Trophoblast cell (in vitro differentiated cells and primary cell): ENCODE measurements around the gene HTRA2.

Experiments used
- DNase-seq, 2 donors: peaks; one replicate each; pipeline ENCODE4 v3.0.0-alpha.2; 2016
- H2AFZ ChIP-seq: 2 replicates; pipeline ENCODE4 v1.6.1; 2013; ENCODE audit warnings: low read length, moderate library complexity, mild to moderate bottlenecking; ENCODE audit not compliant: insufficient read depth, poor library complexity
- H2AK5ac ChIP-seq: 2 replicates; pipeline ENCODE4 v1.6.1; 2013; ENCODE audit warnings: mild to moderate bottlenecking, low read length
- H2BK120ac ChIP-seq: 2 replicates; pipeline ENCODE4 v1.6.1; 2013; ENCODE audit warnings: low read length, mild to moderate bottlenecking, moderate library complexity; ENCODE audit not compliant: insufficient read depth, poor library complexity
- H2BK12ac ChIP-seq: 2 replicates; pipeline ENCODE4 v1.6.1; 2013; ENCODE audit warnings: mild to moderate bottlenecking, low read length, moderate library complexity
- H2BK5ac ChIP-seq: 2 replicates; pipeline ENCODE4 v1.6.1; 2013; ENCODE audit warnings: low read length, low read depth, moderate library complexity, mild to moderate bottlenecking; ENCODE audit not compliant: poor library complexity
- H3K14ac ChIP-seq: 2 replicates; pipeline ENCODE4 v1.6.1; 2013; ENCODE audit warnings: mild to moderate bottlenecking, low read length
- H3K18ac ChIP-seq: 2 replicates; pipeline ENCODE4 v1.6.1; 2013; ENCODE audit warnings: mild to moderate bottlenecking, low read length
- H3K23ac ChIP-seq: 2 replicates; pipeline ENCODE4 v1.6.1; 2013; ENCODE audit warnings: low read length
- H3K27ac ChIP-seq: 2 replicates; pipeline ENCODE4 v1.5.1; 2013; ENCODE audit warnings: low read depth, mild to moderate bottlenecking, inconsistent platforms, low read length, moderate library complexity
- H3K27me3 ChIP-seq: 2 replicates; pipeline ENCODE4 v1.6.1; 2013; ENCODE audit warnings: inconsistent platforms, mild to moderate bottlenecking, low read length, moderate library complexity; ENCODE audit not compliant: insufficient read depth
- H3K36me3 ChIP-seq, 2 experiments: 1 replicate in 1 of 2; 2 replicates in 1 of 2; pipeline ENCODE4 v1.6.1; 2013; ENCODE audit warnings: low read length in 2 of 2, mild to moderate bottlenecking in 2 of 2, moderate library complexity in 1 of 2; ENCODE audit not compliant: insufficient read depth in 2 of 2, control insufficient read depth in 1 of 2
- H3K4ac ChIP-seq: 2 replicates; pipeline ENCODE4 v1.6.1; 2013; ENCODE audit warnings: low read depth, mild to moderate bottlenecking, low read length, moderate library complexity
- H3K4me1 ChIP-seq, 2 experiments: 1 replicate in 1 of 2; 2 replicates in 1 of 2; pipeline ENCODE4 v1.6.1; 2013; ENCODE audit warnings: low read length in 2 of 2, mild to moderate bottlenecking in 2 of 2, moderate library complexity in 1 of 2; ENCODE audit not compliant: insufficient read depth in 2 of 2, control insufficient read depth in 1 of 2
- H3K4me2 ChIP-seq: 2 replicates; pipeline ENCODE4 v1.6.1; 2013; ENCODE audit warnings: inconsistent platforms, mild to moderate bottlenecking, low read length, moderate library complexity
- H3K4me3 ChIP-seq: 2 replicates; pipeline ENCODE4 v1.5.1; 2013; ENCODE audit warnings: mild to moderate bottlenecking, low read depth, low read length, inconsistent platforms
- H3K79me1 ChIP-seq: one replicate; pipeline ENCODE4 v1.6.1; 2013; ENCODE audit warnings: low read length
- H3K79me2 ChIP-seq: 2 replicates; pipeline ENCODE4 v1.6.1; 2013; ENCODE audit warnings: low read length, mild to moderate bottlenecking; ENCODE audit not compliant: control insufficient read depth, insufficient read depth, poor library complexity
- H3K9ac ChIP-seq: 2 replicates; pipeline ENCODE4 v1.6.1; 2013; ENCODE audit warnings: mild to moderate bottlenecking, low read length
- H3K9me3 ChIP-seq: 2 replicates; pipeline ENCODE4 v1.6.1; 2013; ENCODE audit warnings: low read depth, mild to moderate bottlenecking, control low read depth, inconsistent platforms, low read length; ENCODE audit not compliant: insufficient read depth
- H4K12ac ChIP-seq: 2 replicates; pipeline ENCODE4 v1.6.1; 2013; ENCODE audit warnings: low read depth, mild to moderate bottlenecking, low read length, moderate library complexity
- H4K8ac ChIP-seq: 2 replicates; pipeline ENCODE4 v1.6.1; 2013; ENCODE audit warnings: low read depth, mild to moderate bottlenecking, low read length, moderate library complexity
- H4K91ac ChIP-seq: one replicate; pipeline ENCODE4 v1.6.1; 2013; ENCODE audit warnings: low read depth, mild to moderate bottlenecking, low read length, moderate library complexity
- WGBS: extraction: QIAGEN DNeasy Blood & Tissue Kit; methylation state at CpG from one replicate; pipeline ENCODE4 v1.1.7; 2013; ENCODE audit warnings: missing lambda C conversion rate; ENCODE audit not compliant: insufficient read length, insufficient coverage; ENCODE audit errors: extremely low coverage; 5-methylcytosine and 5-hydroxymethylcytosine counted together

The HTRA2 gene

DNA sequence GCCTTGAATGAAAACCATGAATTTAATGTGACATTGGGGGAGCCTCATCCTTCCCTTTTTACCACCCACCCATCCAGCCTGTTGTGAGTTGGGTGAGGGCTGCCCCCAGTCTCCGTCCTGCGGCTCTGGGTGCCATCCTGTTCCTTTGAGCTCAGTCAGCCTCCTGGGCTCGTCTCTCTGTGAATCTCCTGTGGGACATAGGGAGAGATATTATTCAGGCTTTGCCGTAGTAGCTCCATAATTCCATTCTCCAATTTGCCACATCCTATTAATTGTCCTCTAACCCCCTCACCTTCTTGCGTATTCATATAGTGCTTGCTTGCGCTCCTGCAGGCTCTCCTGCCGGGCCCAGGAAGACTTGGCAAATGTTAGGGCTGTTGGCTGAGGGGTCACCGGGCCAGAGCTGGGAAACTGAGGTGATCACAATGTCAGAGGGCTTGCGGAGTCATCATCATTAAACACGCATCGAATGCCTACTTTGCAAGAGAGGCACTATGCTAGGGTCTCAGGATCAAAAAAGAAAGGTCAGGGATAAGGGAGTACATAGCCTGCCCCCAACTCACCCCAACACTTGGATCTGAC lies 3.0 kb upstream of the HTRA2 start:
- H3K27me3 ChIP-seq, result no peaks in the 10 kb centered on the region
- no peak overlapping the region for H3K4ac ChIP-seq

DNA sequence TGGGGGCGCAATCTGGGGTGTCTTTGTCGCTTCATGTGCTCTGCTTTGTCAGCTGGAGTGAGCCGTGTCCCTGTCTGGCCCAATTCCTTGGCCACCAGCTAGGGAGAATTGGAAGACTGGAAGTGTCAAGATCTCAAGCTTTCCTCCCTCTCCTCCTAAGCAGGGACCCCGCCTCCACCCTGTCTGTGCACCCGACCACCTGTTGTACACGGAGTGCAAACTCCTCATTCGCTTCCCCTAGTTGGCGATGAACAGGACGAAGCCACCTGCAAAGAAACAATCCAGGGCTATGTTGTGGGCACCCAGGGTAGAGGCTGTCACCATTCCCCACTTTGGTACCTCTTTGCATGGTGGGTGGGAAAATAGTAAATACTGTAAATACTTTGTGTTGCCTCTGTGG lies 2.0 kb upstream of the HTRA2 start:
- H4K8ac ChIP-seq, result no peak overlapping the region
- H2BK5ac ChIP-seq, result no peak overlapping the region
- peaks cover 11% of the 10 kb centered on the region for H3K79me1 ChIP-seq
- no peaks in the 10 kb centered on the region for H3K27me3 ChIP-seq
- no peaks in the 10 kb centered on the region for H3K9me3 ChIP-seq
- no peak overlapping the region for H2BK12ac ChIP-seq
- no peak overlapping the region for H3K14ac ChIP-seq
- peaks cover 9 to 13% of the 10 kb centered on the region in 2 experiments for H3K4me1 ChIP-seq
- H3K23ac ChIP-seq, result no peak overlapping the region
- H3K4me2 ChIP-seq, result no peak overlapping the region
- no peak overlapping the region for H2AK5ac ChIP-seq
- no peak overlapping the region for H3K9ac ChIP-seq
- H3K79me2 ChIP-seq, result peaks cover 13% of the 10 kb centered on the region
- peaks cover 27 to 35% of the 10 kb centered on the region in 2 experiments for H3K36me3 ChIP-seq
- H4K12ac ChIP-seq, result no peak overlapping the region
- no peak overlapping the region for H3K4me3 ChIP-seq
- no peak overlapping the region for H4K91ac ChIP-seq
- DNase-seq, result no peak
- H3K4ac ChIP-seq, result no peak overlapping the region
- H2AFZ ChIP-seq, result no peak overlapping the region
- WGBS, result no CpG with 5 or more reads among the region's 9 CpGs
- no peak overlapping the region for H2BK120ac ChIP-seq
- H3K18ac ChIP-seq, result no peak overlapping the region
- H3K27ac ChIP-seq, result no peak overlapping the region

More for the DNA sequence above, 3.0 kb upstream of the HTRA2 start:
- H4K12ac ChIP-seq, result no peak overlapping the region
- no peak overlapping the region for H3K27ac ChIP-seq
- no peak overlapping the region for H2BK12ac ChIP-seq
- DNase-seq, result no peak
- H3K4me1 ChIP-seq, result peaks cover 9 to 13% of the 10 kb centered on the region in 2 experiments
- H2AFZ ChIP-seq, result no peak overlapping the region
- H4K91ac ChIP-seq, result no peak overlapping the region
- no peak overlapping the region for H2AK5ac ChIP-seq
- no peak overlapping the region for H3K4me3 ChIP-seq
- no CpG with 5 or more reads among the region's 11 CpGs for WGBS
- H2BK120ac ChIP-seq, result no peak overlapping the region
- no peak overlapping the region for H2BK5ac ChIP-seq
- H3K18ac ChIP-seq, result no peak overlapping the region
- H3K36me3 ChIP-seq, result peaks cover 24 to 32% of the 10 kb centered on the region in 2 experiments
- no peak overlapping the region for H3K14ac ChIP-seq
- no peak overlapping the region for H4K8ac ChIP-seq
- H3K79me2 ChIP-seq, result peaks cover 13% of the 10 kb centered on the region
- no peak overlapping the region for H3K4me2 ChIP-seq
- H3K9ac ChIP-seq, result no peak overlapping the region
- no peak overlapping the region for H3K23ac ChIP-seq
- no peaks in the 10 kb centered on the region for H3K9me3 ChIP-seq
- H3K79me1 ChIP-seq, result peaks cover 11% of the 10 kb centered on the region

DNA sequence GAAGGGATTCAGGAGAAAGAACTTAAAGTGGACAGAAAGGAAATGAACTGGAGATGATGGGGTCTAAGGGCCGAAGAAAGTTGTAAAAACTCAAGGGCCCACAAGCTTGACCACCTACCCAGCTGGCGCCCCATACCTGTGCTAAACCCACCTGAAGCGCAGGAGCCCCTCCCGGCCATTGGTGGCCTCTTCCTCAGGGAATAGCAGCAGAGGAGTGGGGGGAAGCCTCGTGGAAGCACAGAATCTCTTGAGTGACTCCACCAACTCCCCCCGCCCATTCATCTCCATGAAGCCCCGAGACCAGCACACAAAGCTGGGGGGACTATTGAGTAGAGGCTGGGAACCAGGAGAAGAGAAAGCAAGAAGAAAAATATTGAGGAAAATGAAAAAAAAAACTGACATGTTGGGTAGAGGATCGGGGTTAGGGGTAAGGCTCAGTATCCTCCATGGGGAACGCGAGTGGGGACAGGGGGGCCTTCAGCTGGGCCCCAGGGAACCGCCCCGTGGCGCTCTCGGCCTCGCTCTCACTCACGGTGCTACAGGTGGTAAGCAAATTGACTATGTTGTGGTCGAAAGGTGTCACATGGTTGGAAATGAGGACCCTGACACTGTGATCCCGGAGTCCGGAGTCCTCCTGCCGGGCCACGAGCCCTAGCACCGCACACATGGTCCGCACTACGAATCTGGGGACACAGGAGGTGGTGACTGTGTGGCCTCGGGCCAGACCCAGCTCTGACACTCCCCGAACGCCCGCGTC lies 955 bp upstream of the HTRA2 start:
- peak overlapping the region; percentile 97 for H3K9ac ChIP-seq
- peak overlapping the region; percentile 45 for H4K12ac ChIP-seq
- H3K4me3 ChIP-seq, result peak overlapping the region; percentile 98
- no peaks in the 10 kb centered on the region for H3K27me3 ChIP-seq
- H3K18ac ChIP-seq, result peak overlapping the region; percentile 49
- H3K79me1 ChIP-seq, result peaks cover 11% of the 10 kb centered on the region
- peak overlapping the region; percentile 68 for H2AFZ ChIP-seq
- peak overlapping the region; percentile 93 for H3K4me2 ChIP-seq
- H2BK5ac ChIP-seq, result peak overlapping the region; percentile 86
- no CpG with 5 or more reads among the region's 29 CpGs for WGBS
- H2AK5ac ChIP-seq, result peak overlapping the region; percentile 66
- H3K36me3 ChIP-seq, result peaks cover 32 to 41% of the 10 kb centered on the region in 2 experiments
- peak overlapping the region; percentile 77 for H3K4ac ChIP-seq
- H2BK120ac ChIP-seq, result peak overlapping the region; percentile 65
- peak overlapping the region; percentile 83 for H4K91ac ChIP-seq
- peak overlapping the region; percentile 87 for H4K8ac ChIP-seq
- no peaks in the 10 kb centered on the region for H3K9me3 ChIP-seq
- H3K79me2 ChIP-seq, result peaks cover 13% of the 10 kb centered on the region
- peaks cover 9 to 13% of the 10 kb centered on the region in 2 experiments for H3K4me1 ChIP-seq
- peak overlapping the region; percentile 46 for H3K27ac ChIP-seq
- H3K23ac ChIP-seq, result no peak overlapping the region
- no peak overlapping the region for H2BK12ac ChIP-seq
- no peak for DNase-seq
- peak overlapping the region; percentile 62 for H3K14ac ChIP-seq

DNA sequence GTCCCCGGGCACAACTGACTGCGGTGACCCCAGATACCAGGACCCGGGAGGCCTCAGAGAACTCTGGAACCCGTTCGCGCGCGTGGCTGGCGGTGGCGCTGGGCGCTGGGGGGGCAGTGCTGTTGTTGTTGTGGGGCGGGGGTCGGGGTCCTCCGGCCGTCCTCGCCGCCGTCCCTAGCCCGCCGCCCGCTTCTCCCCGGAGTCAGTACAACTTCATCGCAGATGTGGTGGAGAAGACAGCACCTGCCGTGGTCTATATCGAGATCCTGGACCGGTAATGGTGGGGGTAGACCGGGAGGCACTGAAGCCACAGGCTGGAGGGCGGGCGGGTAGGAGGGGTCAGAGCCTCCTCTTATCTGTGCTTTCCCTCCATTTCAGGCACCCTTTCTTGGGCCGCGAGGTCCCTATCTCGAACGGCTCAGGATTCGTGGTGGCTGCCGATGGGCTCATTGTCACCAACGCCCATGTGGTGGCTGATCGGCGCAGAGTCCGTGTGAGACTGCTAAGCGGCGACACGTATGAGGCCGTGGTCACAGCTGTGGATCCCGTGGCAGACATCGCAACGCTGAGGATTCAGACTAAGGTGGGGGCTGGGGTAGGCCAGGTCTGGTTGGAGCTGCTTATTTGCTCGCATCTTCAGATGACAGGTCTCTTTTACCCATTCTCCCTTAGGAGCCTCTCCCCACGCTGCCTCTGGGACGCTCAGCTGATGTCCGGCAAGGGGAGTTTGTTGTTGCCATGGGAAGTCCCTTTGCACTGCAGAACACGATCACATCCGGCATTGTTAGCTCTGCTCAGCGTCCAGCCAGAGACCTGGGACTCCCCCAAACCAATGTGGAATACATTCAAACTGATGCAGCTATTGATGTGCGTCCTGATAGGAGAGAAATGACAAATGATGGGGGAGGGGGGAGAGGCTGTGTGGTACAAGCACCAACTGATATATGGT lies 780 bp downstream of the HTRA2 start:
- Histone ChIP-seq H3K79me1 (peaks cover 11% of the 10 kb centered on the region), H4K12ac (peak overlapping the region; percentile 0), H3K27ac (no peak overlapping the region), H3K79me2 (peaks cover 13% of the 10 kb centered on the region), H2BK12ac (peak overlapping the region; percentile 7), H3K9ac (peak overlapping the region; percentile 85), H3K4me3 (peak overlapping the region; percentile 84), H2AK5ac (peak overlapping the region; percentile 38), H2AFZ (peak overlapping the region; percentile 93), H3K27me3 (no peaks in the 10 kb centered on the region), H3K9me3 (no peaks in the 10 kb centered on the region), H2BK120ac (peak overlapping the region; percentile 69), H4K91ac (peak overlapping the region; percentile 95), H4K8ac (peak overlapping the region; percentile 93), H3K4ac (peak overlapping the region; percentile 73), H3K4me1 (peaks cover 9 to 13% of the 10 kb centered on the region in 2 experiments), H3K14ac (peak overlapping the region; percentile 88), H3K23ac (no peak overlapping the region), H3K36me3 (peaks cover 32 to 42% of the 10 kb centered on the region in 2 experiments), H2BK5ac (peak overlapping the region; percentile 69), H3K4me2 (peak overlapping the region; percentile 59), H3K18ac (peak overlapping the region; percentile 94)
- DNase-seq, result peak; percentile 20 to 38
- WGBS, result no CpG with 5 or more reads among the region's 54 CpGs
